Left kidney (tissue), 2 donors: ENCODE data around the gene ASTL. TPM values are rescaled to one million over a fixed set of nuclear protein-coding genes. Genes with fewer than 3 reads are reported as not detected.

Experiments
- DNase-seq: peaks from one replicate; pipeline ENCODE4 v3.0.0-alpha.2; 2013
- polyA plus RNA-seq: library from polyadenylated mRNA; unstranded; fragments of 120-200 nt; gene quantifications from one replicate; pipeline ENCODE4 v1.2.1, GENCODE V29; 2013; ENCODE audit not compliant: insufficient read length

Gene ASTL
- polyA plus RNA-seq, 1 donor, result 0.18 TPM

DNA sequence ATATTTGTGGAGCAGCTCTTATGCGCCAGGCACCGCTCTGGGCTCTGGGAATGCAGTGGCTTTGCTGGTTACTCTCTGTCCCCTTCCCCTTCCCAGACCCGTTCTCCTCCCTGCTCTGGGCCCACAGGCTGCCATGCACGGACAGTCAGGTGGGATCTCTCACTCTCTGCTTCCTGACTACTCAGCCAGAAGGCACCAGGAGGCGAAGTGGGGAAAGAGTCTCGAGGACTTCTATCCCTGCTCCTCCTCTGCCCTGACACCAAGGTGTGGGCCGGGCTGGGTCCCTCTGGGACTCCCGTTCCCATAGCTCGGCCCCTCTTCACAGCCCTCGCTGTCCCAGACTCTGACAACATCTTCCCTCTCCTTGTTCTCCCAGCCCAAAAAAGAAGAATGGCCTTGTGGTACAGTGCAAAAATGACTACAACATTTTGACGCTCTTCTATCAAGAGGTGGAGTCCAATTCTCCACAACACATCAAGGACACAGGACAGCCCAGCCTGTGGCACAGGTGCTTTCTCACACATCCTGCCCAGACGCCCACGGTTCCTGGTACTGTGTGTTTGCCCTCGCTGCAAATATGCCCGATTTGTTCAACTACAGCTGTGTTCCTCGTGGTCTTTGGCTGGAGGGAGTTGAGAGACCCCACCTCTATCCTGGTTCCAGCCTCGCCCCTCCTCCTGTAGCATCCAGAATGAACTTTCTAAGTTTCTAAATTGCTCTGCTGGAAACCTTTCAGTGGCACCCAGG lies 21.0 kb upstream of the ASTL start:
- no peak for DNase-seq

DNA sequence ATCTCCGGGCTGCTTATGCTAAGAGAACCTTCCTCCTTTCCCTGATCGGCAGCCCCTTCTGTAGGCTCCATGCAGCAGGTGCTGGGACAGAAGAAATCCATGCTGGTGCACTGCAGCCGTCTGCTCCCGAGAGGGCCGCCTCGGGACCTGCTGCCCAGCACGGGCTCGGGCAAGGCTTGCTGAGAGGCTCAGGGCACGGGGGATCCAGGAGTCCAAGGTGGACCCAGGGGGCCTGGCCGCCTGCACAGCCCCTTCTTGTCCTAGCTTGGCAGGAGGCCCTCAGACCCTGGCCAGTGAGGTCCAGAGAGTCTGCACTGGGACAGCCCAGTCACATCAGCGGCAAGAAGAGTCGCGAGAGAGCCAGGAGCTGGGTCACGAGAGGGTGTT lies 20.2 kb upstream of the ASTL start:
- DNase-seq, result no peak

DNA sequence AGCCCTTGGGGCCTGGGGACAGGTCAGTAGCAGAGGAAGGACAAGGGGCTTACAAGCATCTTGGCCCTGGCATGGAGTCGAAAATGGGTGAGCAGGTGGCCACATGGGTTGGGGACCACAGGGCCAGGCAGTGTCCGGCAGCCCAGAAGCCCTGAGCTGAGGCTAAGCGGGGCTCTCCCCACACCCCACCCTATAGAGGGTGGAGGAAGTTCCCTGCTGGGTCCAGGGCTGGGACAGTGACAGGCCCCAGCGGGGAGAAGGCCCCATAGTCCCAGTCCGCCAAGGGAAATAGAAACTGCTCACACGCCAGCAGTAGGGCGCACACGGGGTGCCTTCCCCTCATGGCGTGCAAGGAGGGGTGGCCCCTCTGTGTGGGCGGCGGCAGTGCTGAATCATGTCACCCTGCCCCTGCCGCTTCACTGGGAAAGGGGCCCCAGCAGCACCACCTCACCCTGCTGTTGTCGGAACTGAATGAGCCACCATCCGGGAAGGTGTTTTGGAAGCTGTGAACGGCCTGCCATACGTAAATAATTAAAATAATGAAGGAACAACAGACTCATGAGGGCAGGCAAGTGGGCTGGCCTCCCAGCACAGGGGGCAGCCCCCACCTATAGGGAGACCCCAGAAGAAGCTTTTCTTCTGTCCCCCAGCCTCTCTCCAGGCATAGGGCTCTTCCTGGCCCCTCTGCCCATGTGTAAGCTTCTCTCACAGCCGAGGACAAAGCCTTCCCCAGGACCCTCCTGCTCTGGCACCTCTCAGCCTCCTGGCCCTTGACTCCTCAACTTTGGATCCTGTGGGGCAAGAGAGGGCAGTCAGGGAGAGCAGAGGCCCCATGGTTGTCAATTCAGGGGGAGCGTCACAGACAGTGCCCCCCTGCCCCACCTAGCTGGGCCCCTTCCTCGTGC lies 19.6 kb upstream of the ASTL start:
- DNase-seq, result no peak

DNA sequence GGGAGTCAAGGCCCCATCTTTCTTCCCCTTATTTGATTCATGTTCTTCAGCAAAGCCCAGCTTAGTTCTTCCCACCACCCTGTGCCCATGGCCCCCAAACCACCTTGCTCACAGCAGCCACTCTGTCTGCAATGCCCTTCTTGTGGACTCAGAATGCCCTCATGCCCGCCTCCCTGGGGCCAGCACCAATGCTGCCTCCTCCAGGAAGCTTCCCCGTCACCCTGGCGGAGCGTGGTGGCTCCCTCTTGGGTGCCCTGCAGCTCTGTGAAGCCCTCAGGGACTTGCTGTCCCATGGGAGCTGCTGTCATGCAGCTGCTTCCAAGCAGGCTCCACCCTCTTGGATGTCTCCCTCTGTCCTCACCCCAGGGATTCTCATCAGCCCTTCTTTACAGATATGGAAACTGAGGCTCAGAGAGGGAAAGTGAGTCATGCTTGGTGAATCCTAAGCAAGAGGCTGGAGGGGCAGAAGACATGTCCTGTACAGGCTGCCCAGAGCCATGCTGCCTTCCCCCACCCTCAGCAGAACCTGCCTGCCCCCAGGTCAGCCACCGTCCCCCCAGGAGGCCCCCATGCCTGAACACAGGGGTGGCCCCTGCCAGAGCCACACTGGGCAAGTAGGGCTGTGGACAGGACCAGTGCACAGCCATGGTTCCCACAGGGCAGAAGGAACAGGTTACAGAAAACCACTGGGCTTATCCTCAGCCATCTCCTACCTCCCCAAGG lies 18.8 kb upstream of the ASTL start:
- no peak for DNase-seq

DNA sequence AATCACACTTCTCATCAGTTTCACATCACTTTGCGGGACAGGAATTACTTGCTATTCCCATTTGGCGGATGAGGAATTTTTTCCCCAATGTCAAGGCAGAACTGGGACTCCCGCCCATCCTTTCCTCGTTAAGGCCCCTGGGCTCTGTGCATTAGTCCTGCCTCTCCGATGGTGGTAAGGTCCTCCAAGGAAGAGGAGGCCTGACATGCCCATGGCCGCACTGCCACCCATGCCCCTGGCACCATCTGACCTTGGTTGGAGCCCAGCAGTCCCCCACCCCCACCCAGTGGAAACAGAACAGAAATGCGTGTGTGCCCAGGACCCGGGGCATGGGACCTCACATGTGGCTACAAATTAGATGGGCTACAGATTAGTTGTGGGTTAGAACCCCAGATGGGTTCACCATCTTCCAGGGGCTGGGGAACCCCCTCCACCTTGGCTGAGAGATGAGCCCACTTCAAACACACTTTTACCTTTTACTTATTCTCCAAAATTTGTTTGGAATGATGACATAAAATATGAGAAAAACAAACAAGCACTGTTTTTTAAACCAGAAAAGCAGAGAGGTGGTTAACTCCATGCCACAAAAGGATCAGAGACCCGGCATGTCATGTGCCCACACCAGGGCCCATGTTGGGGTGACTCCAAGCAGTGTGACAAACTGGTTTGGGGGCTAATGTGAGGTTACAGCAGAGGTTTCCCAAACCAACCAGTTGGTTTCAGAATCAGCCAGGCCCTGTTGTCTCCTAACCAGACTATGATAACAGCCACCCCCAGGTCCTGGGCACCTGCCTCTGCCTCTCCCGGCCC lies 17.9 kb upstream of the ASTL start:
- DNase-seq, result no peak

DNA sequence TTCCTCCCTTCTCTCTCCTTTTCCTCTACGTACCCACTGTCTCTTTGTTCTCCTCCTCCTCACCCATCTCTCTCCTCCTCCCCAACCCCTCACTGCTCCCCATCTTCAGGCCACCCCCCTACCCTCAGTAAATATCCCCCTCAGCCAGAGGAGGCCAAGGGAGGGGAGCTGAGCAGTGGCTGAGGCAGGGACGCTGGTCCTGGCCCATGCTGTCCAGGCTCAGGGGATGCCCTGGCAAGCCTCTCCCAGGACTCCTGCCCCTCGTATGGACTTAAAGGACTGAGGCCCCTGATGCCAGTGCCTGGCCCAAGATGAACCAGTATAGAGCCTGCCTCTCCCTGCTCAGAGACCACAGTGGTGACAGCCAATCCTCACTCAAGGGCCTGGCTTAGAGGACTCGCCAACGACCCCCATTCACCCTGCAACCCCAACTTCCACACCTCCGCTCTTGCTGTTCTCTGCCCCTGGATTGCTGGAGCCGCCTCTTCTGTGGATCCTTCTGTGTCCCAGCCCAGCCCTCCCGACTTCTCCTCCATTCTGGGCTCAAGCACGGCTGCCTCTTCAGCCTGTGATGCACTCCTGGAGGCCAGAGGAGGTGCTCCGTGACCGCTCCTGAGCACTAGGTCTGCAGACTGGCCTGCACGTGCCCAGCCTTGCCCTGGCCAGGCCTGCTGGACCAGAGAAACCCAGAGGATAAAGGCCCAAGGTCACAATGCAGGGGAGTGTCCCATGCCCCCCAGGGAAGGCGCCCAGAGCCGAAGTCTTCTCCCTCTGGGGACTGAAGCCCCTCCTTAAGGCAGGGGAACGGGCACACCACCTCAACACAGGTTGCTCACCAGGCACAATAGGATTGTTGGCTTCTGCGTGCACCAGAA lies 16.4 kb upstream of the ASTL start:
- DNase-seq, result no peak

DNA sequence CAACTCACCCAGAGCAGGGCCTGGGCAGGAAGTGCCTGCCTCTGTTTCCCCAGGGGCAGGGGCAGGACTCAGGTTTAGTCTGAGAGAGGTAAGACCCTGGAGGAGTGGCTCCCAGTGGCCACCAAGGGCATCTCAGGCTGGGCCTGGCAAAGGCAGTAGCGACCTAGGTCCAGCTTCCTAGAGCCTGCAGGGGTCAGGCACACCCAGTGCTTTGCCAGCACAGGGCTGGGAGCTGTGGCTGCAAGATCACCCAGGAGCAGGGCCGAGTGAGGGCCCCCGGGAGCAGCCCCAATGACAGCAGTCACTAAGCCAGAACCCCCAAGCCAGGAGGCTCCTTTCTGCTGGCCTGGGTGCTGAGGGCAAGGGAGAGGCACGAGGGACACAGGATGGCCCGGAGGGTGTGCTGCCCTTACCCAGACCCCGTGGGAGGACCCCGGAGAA lies 15.7 kb upstream of the ASTL start:
- DNase-seq, result no peak

DNA sequence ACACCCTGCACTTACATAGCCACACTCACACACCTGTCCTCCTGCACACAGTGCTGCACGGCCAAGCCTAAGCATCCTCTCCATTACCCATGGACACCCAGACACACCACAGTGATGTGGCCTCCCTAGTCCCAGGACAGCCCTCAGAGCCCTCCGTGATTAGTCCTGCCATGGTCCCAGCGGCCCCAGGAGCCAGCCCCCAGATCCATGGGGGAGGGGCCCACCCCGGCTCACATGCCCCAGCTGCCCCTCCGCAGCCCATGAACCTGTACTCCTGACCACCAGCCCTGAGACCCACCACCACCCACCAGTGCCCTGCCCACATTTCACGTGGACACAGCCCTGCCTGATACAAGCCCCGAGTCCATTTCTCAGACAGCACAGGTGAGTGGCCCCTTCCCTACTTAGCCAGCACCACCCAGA lies 15.0 kb upstream of the ASTL start:
- DNase-seq, result no peak

DNA sequence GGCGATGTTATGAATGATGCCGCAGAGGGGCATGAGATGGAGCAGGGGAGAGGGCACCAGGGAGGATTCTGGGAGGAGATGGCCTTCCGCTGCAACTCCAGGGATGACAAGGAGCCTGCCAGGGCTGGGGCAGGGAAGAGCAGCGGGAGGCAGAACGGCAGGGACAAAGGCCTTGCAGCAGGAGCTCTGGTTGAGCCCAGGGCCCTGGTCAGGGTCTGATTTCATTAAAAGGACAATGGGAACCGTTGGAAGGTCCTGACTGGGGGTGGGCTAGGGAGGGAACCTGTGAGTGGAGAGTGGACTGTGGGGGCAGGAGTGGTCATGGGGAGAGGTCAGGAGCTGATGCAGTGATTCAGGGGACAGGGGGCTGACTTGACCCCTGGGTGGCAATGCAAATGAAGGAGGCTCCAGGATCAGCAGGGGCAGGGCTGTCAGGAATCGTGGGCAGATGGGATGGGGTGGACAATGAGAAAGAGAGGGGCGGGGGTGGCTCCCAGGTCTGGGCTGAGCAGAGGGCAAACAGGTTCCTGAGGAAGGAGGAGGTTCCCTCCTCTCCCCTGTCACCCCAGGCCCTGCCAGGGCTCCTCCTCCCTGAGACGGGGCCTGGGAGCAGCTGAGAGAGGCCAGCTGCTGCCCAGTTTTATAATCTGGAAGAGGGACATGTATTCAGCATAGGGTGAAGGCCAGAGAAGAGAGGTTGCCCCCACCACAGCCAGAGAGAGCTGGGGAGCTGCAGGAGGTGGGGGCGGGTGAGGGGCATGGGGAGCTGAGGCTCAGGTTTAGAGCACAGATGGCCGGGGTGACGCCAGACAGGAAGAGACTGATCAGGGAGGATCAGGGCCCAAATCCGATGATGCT lies 14.2 kb upstream of the ASTL start:
- DNase-seq, result no peak

DNA sequence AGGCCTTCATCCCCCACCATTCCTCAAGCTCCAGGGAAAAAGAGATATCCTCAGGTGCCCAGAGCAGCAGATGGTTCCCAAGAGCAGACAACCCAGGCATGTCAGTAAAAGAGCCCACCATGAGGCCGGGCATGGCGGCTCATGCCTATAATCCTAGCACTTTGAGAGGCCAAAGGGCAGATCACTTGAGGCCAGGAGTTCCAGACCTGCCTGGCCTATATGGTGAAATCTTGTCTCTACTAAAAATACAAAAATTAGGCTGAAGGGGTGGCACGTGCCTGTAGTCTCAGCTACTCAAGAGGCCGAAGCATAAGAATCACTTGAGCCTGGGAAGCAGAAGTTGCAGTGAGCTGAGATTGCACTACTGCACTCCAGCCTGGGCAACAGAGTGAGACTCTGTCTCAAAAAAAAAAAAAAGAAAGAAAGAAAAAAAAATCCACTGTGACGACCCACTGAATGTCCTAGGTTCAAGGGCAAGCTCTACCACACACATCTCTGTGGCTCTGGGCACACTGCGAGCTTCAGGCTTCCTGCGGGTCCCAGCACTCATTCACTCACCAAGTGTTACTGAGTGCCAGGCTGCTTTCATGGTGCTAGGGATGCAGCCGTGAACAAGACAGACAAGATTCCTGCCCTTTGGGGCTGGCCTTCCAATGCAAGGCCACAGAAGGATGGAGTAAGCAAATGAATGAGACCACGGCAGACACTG lies 13.4 kb upstream of the ASTL start:
- DNase-seq, result no peak

DNA sequence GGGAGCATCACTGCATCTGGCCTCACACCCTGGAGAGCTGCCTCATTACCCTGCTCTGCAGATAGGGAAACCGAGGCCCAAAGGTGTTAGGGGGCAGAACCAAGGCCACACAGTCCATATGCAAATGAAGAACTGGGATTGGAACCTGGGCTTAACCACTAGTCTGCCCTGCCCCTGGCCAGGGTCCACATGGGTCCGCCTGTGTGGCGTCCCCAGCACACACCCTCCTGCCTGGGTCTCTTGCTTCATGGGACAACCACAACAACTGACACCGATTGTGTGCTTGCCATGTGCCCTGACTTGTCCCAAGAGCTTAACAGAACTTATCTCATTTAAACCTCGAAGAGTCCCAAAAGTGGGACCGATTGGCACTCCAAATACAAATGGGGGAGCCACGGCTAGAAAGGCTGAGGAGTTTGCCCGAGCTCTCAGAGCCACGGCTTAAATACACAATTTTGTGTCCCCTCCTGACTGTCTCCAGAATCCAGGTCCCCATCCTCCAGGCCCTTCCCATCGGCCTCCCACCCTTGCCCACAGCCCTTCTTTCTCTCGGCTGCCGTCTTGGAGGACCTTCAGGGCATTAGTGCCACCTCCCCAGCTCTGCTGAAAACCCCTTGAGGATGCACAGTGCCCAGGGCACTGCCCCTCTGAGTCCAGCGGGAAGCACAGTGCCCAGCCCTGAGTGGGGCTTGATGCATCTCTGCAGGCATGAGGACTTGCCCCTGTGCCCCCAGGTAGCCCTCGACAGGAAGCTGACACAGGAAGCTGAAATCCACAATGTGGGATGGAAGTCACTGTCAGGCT lies 12.7 kb upstream of the ASTL start:
- no peak for DNase-seq

DNA sequence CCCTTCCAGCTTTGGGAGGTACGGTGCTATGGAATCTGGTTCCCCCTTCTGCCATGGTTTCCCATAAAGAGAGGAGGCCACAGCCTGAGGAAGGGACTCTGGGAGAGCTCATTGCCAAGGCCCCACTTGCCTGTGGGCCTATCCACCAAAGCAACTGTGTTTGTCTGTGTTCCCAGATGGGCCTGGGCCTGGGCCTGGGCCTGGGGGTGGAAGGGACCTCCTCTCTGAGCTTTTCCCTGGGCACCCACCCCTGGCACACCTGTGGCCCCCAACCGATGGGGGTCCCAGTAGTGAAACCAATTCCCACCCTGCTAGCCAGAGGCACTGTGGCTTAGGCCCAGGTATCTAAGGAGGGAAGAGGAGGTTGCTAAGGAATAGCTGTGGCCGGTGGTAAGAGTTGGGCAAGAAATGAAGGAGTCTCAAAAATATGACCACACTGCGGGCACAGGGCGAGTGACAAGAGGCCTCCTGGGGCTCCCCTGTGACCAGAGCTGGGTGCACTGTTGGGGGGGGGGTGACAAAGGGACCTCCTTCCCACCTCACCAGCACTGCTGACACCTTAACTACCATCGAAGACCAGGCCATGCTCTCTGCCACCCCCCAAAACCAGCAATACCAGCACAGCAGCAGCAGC lies 11.8 kb upstream of the ASTL start:
- DNase-seq, result no peak

DNA sequence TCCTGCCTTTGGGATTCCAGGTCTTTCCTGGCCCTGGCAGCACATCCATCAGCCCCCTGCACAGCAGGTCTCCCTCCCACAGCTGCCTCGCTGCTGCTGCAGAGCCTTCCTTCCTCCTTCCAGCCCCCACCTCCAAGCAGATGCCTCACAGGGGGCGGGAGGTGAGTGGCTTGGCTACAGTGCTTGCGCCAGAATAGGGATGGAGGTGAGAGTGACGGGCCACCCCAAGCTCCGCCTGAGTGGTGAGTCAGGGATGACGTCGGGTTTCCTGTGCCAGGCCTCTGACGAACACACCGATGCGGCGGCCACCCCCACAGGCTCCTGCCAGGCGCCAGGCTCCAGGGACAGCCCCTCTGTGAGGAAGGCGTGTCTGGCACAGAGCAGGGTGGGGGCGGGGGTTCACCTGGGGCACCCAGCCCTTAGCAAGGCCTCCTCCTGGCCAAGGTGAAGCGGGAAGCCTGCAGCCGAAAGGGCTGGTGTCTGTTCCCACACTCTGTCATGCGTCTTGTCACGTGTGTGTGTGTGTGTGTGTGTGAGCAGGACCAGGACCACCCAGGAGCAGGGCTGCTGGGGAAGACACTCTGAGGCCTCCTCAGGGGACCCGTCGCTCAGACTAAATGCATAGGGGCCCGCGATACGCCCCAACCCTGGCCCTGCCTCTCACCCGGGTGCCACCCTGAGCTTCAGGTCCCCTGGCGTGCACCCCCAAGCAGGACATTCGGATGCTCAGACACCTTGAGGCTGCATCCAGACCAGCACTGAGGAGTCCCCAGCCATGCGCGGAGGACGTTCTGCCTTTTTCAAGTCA lies 10.3 kb upstream of the ASTL start:
- peak; percentile 75 for DNase-seq

DNA sequence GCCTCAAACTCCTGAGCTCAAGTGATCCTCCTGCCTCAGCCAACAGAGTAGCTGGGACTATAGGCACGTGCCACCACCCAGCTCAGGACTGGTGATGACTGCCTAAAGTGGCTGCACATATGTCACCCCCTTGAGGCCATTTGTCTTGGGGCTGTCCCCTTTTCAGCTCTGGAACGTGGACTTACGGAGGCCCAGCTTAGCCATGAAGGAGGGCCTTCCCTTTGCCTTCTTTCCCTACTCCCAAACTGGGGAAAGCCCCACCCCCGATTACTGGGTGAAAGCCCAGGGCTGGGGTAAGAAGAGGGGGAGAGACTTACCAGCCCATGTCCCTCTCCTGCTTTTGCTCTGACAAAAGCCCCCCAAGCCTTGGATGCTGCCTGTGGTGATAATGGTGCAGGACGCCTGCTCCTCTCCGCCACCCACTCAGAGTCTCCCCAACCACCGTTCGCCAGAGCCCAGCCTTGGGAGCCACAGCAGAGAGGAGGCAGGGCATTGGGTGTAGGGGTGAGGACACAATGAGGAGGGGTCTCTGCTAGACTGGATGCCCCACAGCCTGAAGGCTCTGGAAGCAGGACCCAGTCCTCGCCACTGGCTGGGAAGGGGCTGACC lies 9.4 kb upstream of the ASTL start:
- no peak for DNase-seq

DNA sequence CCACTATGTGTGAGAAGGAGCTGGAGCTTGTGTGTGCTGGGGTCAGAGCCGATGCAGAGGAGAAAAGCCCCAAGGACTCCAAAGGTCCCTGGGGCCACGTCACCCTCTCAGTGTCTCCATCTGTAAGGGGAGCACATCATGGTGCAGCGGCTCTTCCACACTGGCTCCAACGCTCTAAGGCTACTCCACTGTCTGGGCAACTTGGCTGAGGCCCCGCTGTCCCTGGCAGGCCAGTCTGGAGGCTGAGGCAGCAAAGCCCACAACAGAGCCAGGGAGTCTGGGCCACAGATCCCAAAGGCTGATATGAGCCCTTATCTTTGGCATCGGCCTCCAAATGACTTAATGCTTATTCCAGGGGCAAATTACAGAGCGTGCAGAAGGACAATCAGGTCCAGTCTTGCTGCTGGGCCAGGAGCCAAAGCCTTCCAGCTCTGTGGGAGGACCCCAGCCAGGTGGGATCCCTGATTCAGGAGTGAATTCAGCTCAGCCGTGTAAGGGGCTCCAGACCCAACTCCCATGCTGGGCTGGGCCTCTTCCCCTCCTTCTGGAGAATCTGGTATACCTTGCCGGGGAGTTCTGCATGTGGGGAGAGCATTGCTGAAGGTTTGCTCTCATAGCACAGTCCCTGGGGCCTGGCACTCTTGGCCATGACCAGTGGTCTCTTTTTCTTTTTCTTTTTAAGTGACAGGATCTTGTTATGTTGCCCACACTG lies 8.7 kb upstream of the ASTL start:
- DNase-seq, result no peak
